H1 (cell line): ENCODE results near the gene LCN9. TPM values are rescaled to one million over a fixed set of nuclear protein-coding genes. Genes with fewer than 3 reads are reported as not detected.

Experiments used
- GABPA ChIP-seq: IDR thresholded peaks from 2 replicates; pipeline ENCODE4 v1.6.1; 2011; ENCODE audit warnings: mild to moderate bottlenecking, low read length, moderate library complexity, borderline replicate concordance; ENCODE audit not compliant: insufficient read depth
- polyA plus RNA-seq, 7 experiments: library from polyadenylated mRNA; depleted of rRNA in 3 of 7; stranded (reverse) in 5 of 7; unstranded in 2 of 7; fragments of >200 nt in 5 of 7; fragments of 200-250 nt in 2 of 7; gene quantifications; 1 replicate in 5 of 7; 2 replicates in 1 of 7; 4 replicates in 1 of 7; pipeline versions ENCODE4 v1.2.1 to v1.2.3, GENCODE V29; 2011 to 2013; ENCODE audit warnings: missing spikeins in 2 of 7, mixed read lengths in 2 of 7
- total RNA-seq: library from RNA; stranded (reverse); fragmentation: NEBNext Ultra II Directional; extraction: Animal tissue kit (Norgen Biotek cat#: 25700); gene quantifications from 2 replicates; pipeline ENCODE4 v1.2.1, GENCODE V29; 2021
- TF ChIP-seq, protein P1 (sequence below): fragments of 300-600 bp; sonication (generic); IDR thresholded peaks from 2 replicates; pipeline ENCODE4 v1.7.1; 2012; ENCODE audit warnings: low read length, moderate library complexity, mild to moderate bottlenecking, inconsistent platforms; ENCODE audit not compliant: insufficient replicate concordance

The LCN9 gene
- total and polyA plus RNA-seq, 2 of the 8 experiments (the other 6 are each of a cell fraction or from before 2014, with no cell fraction given) = 2.3 to 3.1 TPM

DNA sequence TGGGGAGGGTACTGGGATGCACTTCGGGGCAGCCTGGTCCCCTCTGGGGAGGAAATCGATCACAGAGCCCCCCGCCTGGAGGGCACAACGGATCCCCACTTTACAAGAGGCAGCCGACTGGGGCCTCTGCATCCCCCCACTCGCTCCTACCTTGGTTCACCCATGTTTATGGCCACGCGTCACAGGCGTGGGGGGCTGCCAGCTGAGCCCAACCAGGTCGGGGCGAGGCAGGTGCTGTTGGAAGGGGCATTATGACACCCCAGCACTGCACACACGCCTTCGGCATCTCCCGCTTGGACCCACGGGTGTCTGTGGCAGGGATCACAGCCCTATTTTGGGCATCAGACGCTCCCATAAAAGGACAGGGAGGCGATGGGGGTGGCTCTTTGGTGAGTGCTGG, 21.6 kb downstream of the LCN9 start (continued):
- TF ChIP-seq, protein P1, sequence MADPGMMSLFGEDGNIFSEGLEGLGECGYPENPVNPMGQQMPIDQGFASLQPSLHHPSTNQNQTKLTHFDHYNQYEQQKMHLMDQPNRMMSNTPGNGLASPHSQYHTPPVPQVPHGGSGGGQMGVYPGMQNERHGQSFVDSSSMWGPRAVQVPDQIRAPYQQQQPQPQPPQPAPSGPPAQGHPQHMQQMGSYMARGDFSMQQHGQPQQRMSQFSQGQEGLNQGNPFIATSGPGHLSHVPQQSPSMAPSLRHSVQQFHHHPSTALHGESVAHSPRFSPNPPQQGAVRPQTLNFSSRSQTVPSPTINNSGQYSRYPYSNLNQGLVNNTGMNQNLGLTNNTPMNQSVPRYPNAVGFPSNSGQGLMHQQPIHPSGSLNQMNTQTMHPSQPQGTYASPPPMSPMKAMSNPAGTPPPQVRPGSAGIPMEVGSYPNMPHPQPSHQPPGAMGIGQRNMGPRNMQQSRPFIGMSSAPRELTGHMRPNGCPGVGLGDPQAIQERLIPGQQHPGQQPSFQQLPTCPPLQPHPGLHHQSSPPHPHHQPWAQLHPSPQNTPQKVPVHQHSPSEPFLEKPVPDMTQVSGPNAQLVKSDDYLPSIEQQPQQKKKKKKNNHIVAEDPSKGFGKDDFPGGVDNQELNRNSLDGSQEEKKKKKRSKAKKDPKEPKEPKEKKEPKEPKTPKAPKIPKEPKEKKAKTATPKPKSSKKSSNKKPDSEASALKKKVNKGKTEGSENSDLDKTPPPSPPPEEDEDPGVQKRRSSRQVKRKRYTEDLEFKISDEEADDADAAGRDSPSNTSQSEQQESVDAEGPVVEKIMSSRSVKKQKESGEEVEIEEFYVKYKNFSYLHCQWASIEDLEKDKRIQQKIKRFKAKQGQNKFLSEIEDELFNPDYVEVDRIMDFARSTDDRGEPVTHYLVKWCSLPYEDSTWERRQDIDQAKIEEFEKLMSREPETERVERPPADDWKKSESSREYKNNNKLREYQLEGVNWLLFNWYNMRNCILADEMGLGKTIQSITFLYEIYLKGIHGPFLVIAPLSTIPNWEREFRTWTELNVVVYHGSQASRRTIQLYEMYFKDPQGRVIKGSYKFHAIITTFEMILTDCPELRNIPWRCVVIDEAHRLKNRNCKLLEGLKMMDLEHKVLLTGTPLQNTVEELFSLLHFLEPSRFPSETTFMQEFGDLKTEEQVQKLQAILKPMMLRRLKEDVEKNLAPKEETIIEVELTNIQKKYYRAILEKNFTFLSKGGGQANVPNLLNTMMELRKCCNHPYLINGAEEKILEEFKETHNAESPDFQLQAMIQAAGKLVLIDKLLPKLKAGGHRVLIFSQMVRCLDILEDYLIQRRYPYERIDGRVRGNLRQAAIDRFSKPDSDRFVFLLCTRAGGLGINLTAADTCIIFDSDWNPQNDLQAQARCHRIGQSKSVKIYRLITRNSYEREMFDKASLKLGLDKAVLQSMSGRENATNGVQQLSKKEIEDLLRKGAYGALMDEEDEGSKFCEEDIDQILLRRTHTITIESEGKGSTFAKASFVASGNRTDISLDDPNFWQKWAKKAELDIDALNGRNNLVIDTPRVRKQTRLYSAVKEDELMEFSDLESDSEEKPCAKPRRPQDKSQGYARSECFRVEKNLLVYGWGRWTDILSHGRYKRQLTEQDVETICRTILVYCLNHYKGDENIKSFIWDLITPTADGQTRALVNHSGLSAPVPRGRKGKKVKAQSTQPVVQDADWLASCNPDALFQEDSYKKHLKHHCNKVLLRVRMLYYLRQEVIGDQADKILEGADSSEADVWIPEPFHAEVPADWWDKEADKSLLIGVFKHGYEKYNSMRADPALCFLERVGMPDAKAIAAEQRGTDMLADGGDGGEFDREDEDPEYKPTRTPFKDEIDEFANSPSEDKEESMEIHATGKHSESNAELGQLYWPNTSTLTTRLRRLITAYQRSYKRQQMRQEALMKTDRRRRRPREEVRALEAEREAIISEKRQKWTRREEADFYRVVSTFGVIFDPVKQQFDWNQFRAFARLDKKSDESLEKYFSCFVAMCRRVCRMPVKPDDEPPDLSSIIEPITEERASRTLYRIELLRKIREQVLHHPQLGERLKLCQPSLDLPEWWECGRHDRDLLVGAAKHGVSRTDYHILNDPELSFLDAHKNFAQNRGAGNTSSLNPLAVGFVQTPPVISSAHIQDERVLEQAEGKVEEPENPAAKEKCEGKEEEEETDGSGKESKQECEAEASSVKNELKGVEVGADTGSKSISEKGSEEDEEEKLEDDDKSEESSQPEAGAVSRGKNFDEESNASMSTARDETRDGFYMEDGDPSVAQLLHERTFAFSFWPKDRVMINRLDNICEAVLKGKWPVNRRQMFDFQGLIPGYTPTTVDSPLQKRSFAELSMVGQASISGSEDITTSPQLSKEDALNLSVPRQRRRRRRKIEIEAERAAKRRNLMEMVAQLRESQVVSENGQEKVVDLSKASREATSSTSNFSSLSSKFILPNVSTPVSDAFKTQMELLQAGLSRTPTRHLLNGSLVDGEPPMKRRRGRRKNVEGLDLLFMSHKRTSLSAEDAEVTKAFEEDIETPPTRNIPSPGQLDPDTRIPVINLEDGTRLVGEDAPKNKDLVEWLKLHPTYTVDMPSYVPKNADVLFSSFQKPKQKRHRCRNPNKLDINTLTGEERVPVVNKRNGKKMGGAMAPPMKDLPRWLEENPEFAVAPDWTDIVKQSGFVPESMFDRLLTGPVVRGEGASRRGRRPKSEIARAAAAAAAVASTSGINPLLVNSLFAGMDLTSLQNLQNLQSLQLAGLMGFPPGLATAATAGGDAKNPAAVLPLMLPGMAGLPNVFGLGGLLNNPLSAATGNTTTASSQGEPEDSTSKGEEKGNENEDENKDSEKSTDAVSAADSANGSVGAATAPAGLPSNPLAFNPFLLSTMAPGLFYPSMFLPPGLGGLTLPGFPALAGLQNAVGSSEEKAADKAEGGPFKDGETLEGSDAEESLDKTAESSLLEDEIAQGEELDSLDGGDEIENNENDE = no peak
- TF ChIP-seq GABPA = no peak
